IPS-15b (cell line): ENCODE data around the gene ARHGAP32.
"Not testable (repeated sequence)": the region's sequence is repeated elsewhere in the genome, so short reads cannot be mapped to it uniquely, and the experiment has no call there.

Source experiments
- H3K27me3 ChIP-seq: one replicate; pipeline ENCODE4 v1.6.1; 2013; ENCODE audit warnings: low read length; ENCODE audit not compliant: control insufficient read depth, insufficient read depth
- H3K36me3 ChIP-seq: one replicate; pipeline ENCODE4 v1.6.1; 2013; ENCODE audit warnings: low read length; ENCODE audit not compliant: control insufficient read depth, insufficient read depth
- H3K4me1 ChIP-seq: one replicate; pipeline ENCODE4 v1.6.1; 2013; ENCODE audit warnings: mild to moderate bottlenecking, low read length; ENCODE audit not compliant: control insufficient read depth, insufficient read depth
- H3K4me3 ChIP-seq: one replicate; pipeline ENCODE4 v1.5.1; 2013; ENCODE audit warnings: low read depth, low read length
- H3K9ac ChIP-seq: one replicate; pipeline ENCODE4 v1.6.1; 2013; ENCODE audit warnings: low read depth, mild to moderate bottlenecking, low read length
- H3K9me3 ChIP-seq: one replicate; pipeline ENCODE4 v1.6.1; 2013; ENCODE audit warnings: mild to moderate bottlenecking, low read length; ENCODE audit not compliant: control insufficient read depth, insufficient read depth

Gene ARHGAP32

GRCh38 chr11:129143335-129143734 is 48.8 kb downstream of the ARHGAP32 start:
- Histone ChIP-seq H3K4me1 (peaks cover 12% of the 10 kb centered on the region), H3K27me3 (no peaks in the 10 kb centered on the region), H3K9ac (no peak overlapping the region), H3K9me3 (no peaks in the 10 kb centered on the region), H3K36me3 (no peaks in the 10 kb centered on the region), H3K4me3 (no peak overlapping the region)

GRCh38 chr11:129141748-129142523 is 50.2 kb downstream of the ARHGAP32 start:
- no peaks in the 10 kb centered on the region for H3K27me3 ChIP-seq
- no peaks in the 10 kb centered on the region for H3K36me3 ChIP-seq
- H3K9me3 ChIP-seq, result no peaks in the 10 kb centered on the region
- no peak overlapping the region for H3K9ac ChIP-seq
- H3K4me3 ChIP-seq, result no peak overlapping the region
- H3K4me1 ChIP-seq, result peaks cover 12% of the 10 kb centered on the region

GRCh38 chr11:129131316-129131715 is 60.8 kb downstream of the ARHGAP32 start:
- no peaks in the 10 kb centered on the region for H3K9me3 ChIP-seq
- no peaks in the 10 kb centered on the region for H3K36me3 ChIP-seq
- no peak overlapping the region for H3K4me3 ChIP-seq
- no peaks in the 10 kb centered on the region for H3K4me1 ChIP-seq
- no peaks in the 10 kb centered on the region for H3K27me3 ChIP-seq
- H3K9ac ChIP-seq, result no peak overlapping the region

- H3K4me1 ChIP-seq, H3K36me3 ChIP-seq, H3K9me3 ChIP-seq, H3K9ac ChIP-seq, H3K27me3 ChIP-seq, H3K4me3 ChIP-seq: not testable (repeated sequence)
Measured at GRCh38 chr11:129128881-129129620, 63.1 kb downstream of the ARHGAP32 start.

- no peaks in the 10 kb centered on the region for H3K4me1 ChIP-seq
- no peaks in the 10 kb centered on the region for H3K9me3 ChIP-seq
- H3K9ac ChIP-seq, result no peak overlapping the region
- H3K27me3 ChIP-seq, result no peaks in the 10 kb centered on the region
- no peaks in the 10 kb centered on the region for H3K36me3 ChIP-seq
- no peak overlapping the region for H3K4me3 ChIP-seq
Measured at GRCh38 chr11:129119036-129119435, 73.1 kb downstream of the ARHGAP32 start.

GRCh38 chr11:129117595-129118350 is 74.4 kb downstream of the ARHGAP32 start:
- Histone ChIP-seq H3K4me1 (no peaks in the 10 kb centered on the region), H3K9ac (no peak overlapping the region), H3K9me3 (no peaks in the 10 kb centered on the region), H3K27me3 (no peaks in the 10 kb centered on the region), H3K36me3 (no peaks in the 10 kb centered on the region), H3K4me3 (no peak overlapping the region)

- Histone ChIP-seq H3K4me3 (no peak overlapping the region), H3K4me1 (no peaks in the 10 kb centered on the region), H3K9me3 (no peaks in the 10 kb centered on the region), H3K9ac (no peak overlapping the region), H3K27me3 (no peaks in the 10 kb centered on the region), H3K36me3 (no peaks in the 10 kb centered on the region)
Measured at GRCh38 chr11:129115652-129116586, 76.2 kb downstream of the ARHGAP32 start.

- no peaks in the 10 kb centered on the region for H3K9me3 ChIP-seq
- H3K27me3 ChIP-seq, result no peaks in the 10 kb centered on the region
- no peak overlapping the region for H3K9ac ChIP-seq
- no peak overlapping the region for H3K4me3 ChIP-seq
- H3K4me1 ChIP-seq, result no peaks in the 10 kb centered on the region
- H3K36me3 ChIP-seq, result no peaks in the 10 kb centered on the region
Measured at GRCh38 chr11:129109701-129110100, 82.4 kb downstream of the ARHGAP32 start.

- Histone ChIP-seq H3K9ac (no peak overlapping the region), H3K27me3 (no peaks in the 10 kb centered on the region), H3K36me3 (no peaks in the 10 kb centered on the region), H3K9me3 (no peaks in the 10 kb centered on the region), H3K4me3 (no peak overlapping the region), H3K4me1 (no peaks in the 10 kb centered on the region)
Measured at GRCh38 chr11:129106788-129107187, 85.3 kb downstream of the ARHGAP32 start.

- Histone ChIP-seq H3K4me1 (no peaks in the 10 kb centered on the region), H3K36me3 (no peaks in the 10 kb centered on the region), H3K27me3 (no peaks in the 10 kb centered on the region), H3K9me3 (no peaks in the 10 kb centered on the region), H3K4me3 (no peak overlapping the region), H3K9ac (no peak overlapping the region)
Measured at GRCh38 chr11:129102756-129103155, 89.4 kb downstream of the ARHGAP32 start.

- no peak overlapping the region for H3K9ac ChIP-seq
- no peaks in the 10 kb centered on the region for H3K27me3 ChIP-seq
- no peaks in the 10 kb centered on the region for H3K4me1 ChIP-seq
- H3K4me3 ChIP-seq, result no peak overlapping the region
- H3K36me3 ChIP-seq, result no peaks in the 10 kb centered on the region
- H3K9me3 ChIP-seq, result no peaks in the 10 kb centered on the region
Measured at GRCh38 chr11:129102225-129102624, 89.9 kb downstream of the ARHGAP32 start.
